Heart left ventricle (tissue), 16 donors: ENCODE data around the gene CORO1C. TPM values are rescaled to one million over a fixed set of nuclear protein-coding genes. Genes with fewer than 3 reads are reported as not detected.
A peak's percentile ranks its signal among the peaks of the same experiment; 100 is the strongest.

ENCODE experiments used
- ATAC-seq, 4 donors: fragments of 200-7000 bp; cut with Tn5 transposase; one replicate each; pipeline ENCODE4 v1.9.1; 2020 to 2022; ENCODE audit warnings: moderate library complexity in 4 of 4, mild to moderate bottlenecking in 3 of 4, moderate number of reproducible peaks in 1 of 4
- DNase-seq, 5 donors: peaks; one replicate each; pipeline ENCODE4 v3.0.0-alpha.2; 2020
- H3K27ac ChIP-seq, 12 donors: fragments of 200-600 bp; sonication (generic) in 4 of 12; one replicate each; pipeline versions ENCODE4 v1.5.0 to v1.8.0; 2016 to 2022; ENCODE audit warnings: mild to moderate bottlenecking in 2 of 12
- H3K27me3 ChIP-seq, 9 donors: fragments of 200-600 bp; sonication (generic) in 2 of 9; one replicate each; pipeline versions ENCODE4 v1.5.1 to v1.8.0; 2016 to 2022; ENCODE audit warnings: mild to moderate bottlenecking in 3 of 9
- H3K36me3 ChIP-seq, 9 donors: fragments of 200-600 bp; sonication (generic) in 2 of 9; one replicate each; pipeline versions ENCODE4 v1.5.0 to v1.8.0; 2018 to 2022; ENCODE audit warnings: mild to moderate bottlenecking in 2 of 9
- H3K4me1 ChIP-seq, 12 donors: fragments of 200-600 bp; sonication (generic) in 4 of 12; one replicate each; pipeline versions ENCODE4 v1.5.0 to v1.8.0; 2016 to 2022; ENCODE audit warnings: mild to moderate bottlenecking in 3 of 12
- H3K4me3 ChIP-seq, 12 donors: fragments of 200-600 bp; sonication (generic) in 4 of 12; one replicate each; pipeline versions ENCODE4 v1.5.0 to v1.8.0; 2017 to 2022; ENCODE audit warnings: mild to moderate bottlenecking in 9 of 12, moderate library complexity in 4 of 12
- H3K9me3 ChIP-seq, 12 donors: fragments of 200-600 bp; sonication (generic) in 4 of 12; one replicate each; pipeline versions ENCODE4 v1.5.0 to v1.8.0; 2016 to 2022; ENCODE audit warnings: mild to moderate bottlenecking in 1 of 12
- POLR2A ChIP-seq, 2 donors: fragments of 450-650 bp; IDR thresholded peaks; one replicate each; pipeline ENCODE4 v1.6.1; 2017; ENCODE audit warnings: antibody characterized with exemption in 2 of 2, mild to moderate bottlenecking in 2 of 2, moderate library complexity in 2 of 2
- WGBS, 4 donors: extraction: QIAGEN DNeasy Blood & Tissue Kit in 2 of 4; methylation state at CpG; one replicate each; pipeline versions ENCODE4 v1.1.5 to v1.1.7; 2013 to 2018; 5-methylcytosine and 5-hydroxymethylcytosine counted together
- intact Hi-C, 10 donors: fragments of 100-400 bp; cut with DNase I; formaldehyde crosslinking; loops; one replicate each; pipeline versions ENCODE4 v1.11.1 to v1.14.2; 2022
- long read RNA-seq, 3 donors: library from polyadenylated mRNA; unstranded; transcript quantifications; one replicate each; pipeline ENCODE4 v2.0.0, GENCODE V29; 2020 to 2021
- polyA plus RNA-seq, 2 donors: library from polyadenylated mRNA; stranded (reverse); fragments of 200-250 nt; gene quantifications; one replicate each; pipeline ENCODE4 v1.2.3, GENCODE V29; 2013
- total RNA-seq, 9 donors: library from RNA; depleted of rRNA in 2 of 9; stranded (reverse); fragments of >200 nt in 2 of 9; fragmentation: NEBNext Ultra II Directional in 3 of 9; extraction: Animal tissue kit (Norgen Biotek cat#: 25700) in 3 of 9; gene quantifications; one replicate each; pipeline versions ENCODE4 v1.1.0 to v1.2.4, GENCODE V29; 2016 to 2023
- TF ChIP-seq, protein P1 (sequence below), 12 donors: fragments of 200-600 bp; sonication (generic) in 4 of 12; IDR thresholded peaks; one replicate each; pipeline versions ENCODE4 v1.5.0 to v1.8.0; 2018 to 2022; ENCODE audit warnings: antibody characterized with exemption in 12 of 12, mild to moderate bottlenecking in 5 of 12
- donor health status: ischemic (EF 13 %, LVEDD 7.1; RV severe dilation, severe dysfunction).
- donor health status: healthy with polysubstance abuse.
- donor health status: DM: no; HTN: yes; CAD: no.
- donor health status: DM: no; HTN: no; CAD: no.
- donor health status: ischemic (EF 25% LVEDD 6.9; RV normal size, moderate dysfunction).
- donor health status: ischemic (EF 25% LVEDD 5.7; RV mildly dilated, moderate dysfunction).
- donor health status: healthy.
- donor health status: DM: yes; HTN: yes; CAD: no.
- donor health status: ischemic (EF 35%, LVEDD 5.7; RV mildly dilated, moderate dysfunction).
- donor health status: nonischemic (EF 11% LVEDD 7.7; RV severe dilation, severe dysfunction).
- donor health status: DM: yes; HTN: yes; CAD: no.
- donor health status: PGD.
- donor health status: ischemic (EF 29% LVEDD 5.4; RV normal size, mild dysfunction).
- donor health status: nonischemic (EF 23%, LVEDD 6.1; RV moderate dilation, normal function).

CORO1C gene
- 100 to 1,000 TPM in 1 of 9 donors, 10 to 100 TPM in 8; 48.3 to 119 (median 68.5) TPM for total RNA-seq
- 10 to 100 TPM; 18.3 to 55.2 TPM for polyA plus RNA-seq
- long read RNA-seq, donor 1, transcript CORO1C-201 (11 exons, 3,892 nt): major isoform, 6 of 17 reads
- long read RNA-seq, donor 1, partial matches to known transcripts: 5 of 17 reads
- long read RNA-seq, donor 1, other reads (novel, unspliced or antisense): 6 of 17 reads
- long read RNA-seq, donor 2, transcript CORO1C-201 (11 exons, 3,892 nt): major isoform, 23 of 31 reads
- long read RNA-seq, donor 2, partial matches to known transcripts: 4 of 31 reads
- long read RNA-seq, donor 2, other reads (novel, unspliced or antisense): 4 of 31 reads
- long read RNA-seq, donor 3, transcript CORO1C-201 (11 exons, 3,892 nt): major isoform, 9 of 20 reads
- long read RNA-seq, donor 3, partial matches to known transcripts: 3 of 20 reads
- long read RNA-seq, donor 3, other reads (novel, unspliced or antisense): 8 of 20 reads

DNA sequence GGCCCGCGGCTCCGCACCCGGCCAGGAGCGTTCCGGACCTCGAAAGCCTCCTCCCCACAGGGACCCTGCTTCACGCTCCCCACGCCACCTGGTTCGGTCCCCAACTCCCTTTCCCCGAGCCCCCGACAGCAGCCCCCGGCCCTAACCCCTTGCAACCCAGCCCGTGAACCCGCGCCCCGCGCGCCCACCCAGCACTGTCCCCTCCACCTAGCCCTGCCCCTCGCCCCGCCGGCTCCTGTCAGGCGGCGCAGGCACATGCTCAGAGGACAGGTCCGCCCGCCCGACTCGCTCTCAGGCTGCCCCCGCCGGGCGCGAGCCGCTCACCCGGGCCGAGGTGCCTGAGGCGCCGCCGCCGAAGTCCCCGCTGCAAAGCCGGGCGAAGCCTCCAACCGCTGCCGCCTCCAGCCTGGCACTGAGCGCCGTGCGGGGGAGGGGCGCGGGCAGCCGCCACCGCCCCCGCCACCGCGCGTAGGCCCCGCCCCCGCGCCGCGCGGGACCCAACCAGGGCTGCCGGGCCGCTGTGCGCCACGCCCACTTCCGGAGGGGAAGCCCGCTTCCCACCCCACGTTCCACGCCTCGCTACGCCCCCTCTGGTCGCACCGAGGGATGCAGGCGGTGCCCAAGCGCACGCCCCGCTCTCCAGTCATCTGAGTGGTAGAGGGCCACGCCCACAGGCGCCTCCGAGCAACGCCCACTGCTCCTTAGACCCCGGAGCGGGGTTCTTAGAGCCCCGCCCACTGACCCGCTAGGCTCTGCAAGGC, at the start of gene CORO1C:
Gene CORO1C (minus strand): TSS at position 414 of the 761 bp plus-strand sequence. CDS start 30,200 bp downstream, outside the sequence.
- peak; percentile 76 to 88 (median 86) for ATAC-seq
- Histone ChIP-seq H3K27ac (peak within 1 kb of the TSS; percentile 91 to 99 (median 96)), H3K9me3 (no peaks in the 10 kb centered on the region), H3K27me3 (no peaks in the 10 kb centered on the region), H3K4me3 (peak within 1 kb of the TSS; percentile 73 to 91 (median 86)), H3K4me1 (peaks cover 0 to 58% (median 28%) of the 10 kb centered on the region in 12 donors), H3K36me3 (peaks cover 0 to 2% (median 0%) of the 10 kb centered on the region in 9 donors)
- WGBS, 4 donors: 1% methylated on average over 20 to 85 of the region's 85 CpGs
- DNase-seq: peak; percentile 98 to 99 (median 98)
- TF ChIP-seq, protein P1, sequence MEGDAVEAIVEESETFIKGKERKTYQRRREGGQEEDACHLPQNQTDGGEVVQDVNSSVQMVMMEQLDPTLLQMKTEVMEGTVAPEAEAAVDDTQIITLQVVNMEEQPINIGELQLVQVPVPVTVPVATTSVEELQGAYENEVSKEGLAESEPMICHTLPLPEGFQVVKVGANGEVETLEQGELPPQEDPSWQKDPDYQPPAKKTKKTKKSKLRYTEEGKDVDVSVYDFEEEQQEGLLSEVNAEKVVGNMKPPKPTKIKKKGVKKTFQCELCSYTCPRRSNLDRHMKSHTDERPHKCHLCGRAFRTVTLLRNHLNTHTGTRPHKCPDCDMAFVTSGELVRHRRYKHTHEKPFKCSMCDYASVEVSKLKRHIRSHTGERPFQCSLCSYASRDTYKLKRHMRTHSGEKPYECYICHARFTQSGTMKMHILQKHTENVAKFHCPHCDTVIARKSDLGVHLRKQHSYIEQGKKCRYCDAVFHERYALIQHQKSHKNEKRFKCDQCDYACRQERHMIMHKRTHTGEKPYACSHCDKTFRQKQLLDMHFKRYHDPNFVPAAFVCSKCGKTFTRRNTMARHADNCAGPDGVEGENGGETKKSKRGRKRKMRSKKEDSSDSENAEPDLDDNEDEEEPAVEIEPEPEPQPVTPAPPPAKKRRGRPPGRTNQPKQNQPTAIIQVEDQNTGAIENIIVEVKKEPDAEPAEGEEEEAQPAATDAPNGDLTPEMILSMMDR (IDR thresholded peaks at IDR 0.05): peak; percentile 78 to 97 (median 90)
- TF ChIP-seq POLR2A (IDR thresholded peaks at IDR 0.05): peak; percentile 82 to 91
- intact Hi-C loops: loop anchor here (1.0 to 10.0 kb wide), 17 partner anchors 36 to 169 kb away; partner anchors contain the start of genes ISCU (in 2 of the 10), SART3 (in 2 of the 10) and SSH1 (in 2 of the 10)

DNA sequence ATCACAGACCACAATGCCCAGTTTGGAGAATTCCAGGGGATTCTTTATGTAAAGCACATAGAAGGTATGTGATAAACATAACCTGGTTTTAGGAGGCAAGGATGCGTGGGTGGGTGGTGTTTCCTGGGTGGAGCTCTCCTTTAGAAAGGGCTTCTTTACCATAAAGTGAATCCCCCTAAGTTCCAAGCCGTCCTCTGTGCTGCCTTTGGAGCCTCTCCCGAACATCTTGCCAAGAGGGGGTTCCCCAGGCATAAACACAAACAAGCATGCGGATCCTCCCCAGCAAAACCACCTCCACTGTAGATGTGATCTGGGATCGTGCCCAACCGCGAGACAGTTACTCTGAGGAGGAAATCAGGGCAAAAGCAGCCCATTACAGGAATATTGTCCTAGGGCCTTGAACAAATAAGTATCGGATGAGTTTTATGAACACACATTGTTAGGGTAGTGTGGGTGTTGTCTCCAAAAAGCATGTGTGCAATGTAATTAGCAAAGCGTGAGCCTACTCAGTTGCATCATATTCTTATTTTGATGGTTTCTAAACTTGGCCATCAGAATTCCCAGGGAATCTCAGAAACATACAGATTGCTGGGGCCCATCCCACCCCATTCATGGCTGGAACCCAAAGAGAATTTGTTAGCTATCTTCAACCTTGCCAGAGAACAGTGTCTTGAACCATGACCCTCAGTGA, 48.8 kb upstream of the CORO1C start:
- intact Hi-C loops: no loop called here
- Histone ChIP-seq H3K27me3 (no peaks in the 10 kb centered on the region), H3K4me1 (peaks cover 5 to 48% (median 30%) of the 10 kb centered on the region in 12 donors), H3K4me3 (no peak overlapping the region), H3K27ac (peak overlapping the region in 3 of 12 donors; percentile 18 to 34 (median 20)), H3K36me3 (peaks cover 0 to 25% (median 10%) of the 10 kb centered on the region in 9 donors), H3K9me3 (no peaks in the 10 kb centered on the region)
- TF ChIP-seq POLR2A (IDR thresholded peaks at IDR 0.05): no peak
- TF ChIP-seq, protein P1 (IDR thresholded peaks at IDR 0.05): no peak
- DNase-seq (no peak), ATAC-seq (no peak)
- WGBS, 4 donors: 43 to 58% (median 50%) methylated on average over 9 of the region's 9 CpGs

DNA sequence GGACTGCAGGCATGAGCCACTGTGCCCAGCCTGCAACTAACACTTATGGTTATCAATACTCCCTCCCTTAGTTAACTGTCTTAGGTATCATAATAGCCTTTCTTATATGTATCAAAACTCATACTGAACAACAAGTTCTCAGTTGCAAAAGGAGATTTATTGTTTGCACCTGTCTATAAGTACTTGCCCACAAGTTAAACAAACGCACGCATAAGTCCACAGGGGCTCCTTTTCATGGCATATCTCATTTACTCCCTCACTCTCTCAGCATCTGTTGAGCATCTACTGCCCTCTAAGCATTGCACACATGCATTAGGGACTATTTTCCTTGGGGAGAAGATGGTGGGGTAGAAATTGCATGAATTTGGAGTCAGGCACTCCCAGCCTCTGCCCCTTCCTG, 46.7 kb upstream of the CORO1C start:
- TF ChIP-seq, protein P1 (IDR thresholded peaks at IDR 0.05): no peak
- TF ChIP-seq POLR2A (IDR thresholded peaks at IDR 0.05): no peak
- no peak overlapping the region for H3K27ac ChIP-seq
- intact Hi-C loops: no loop called here
- WGBS, 4 donors: 70 to 96% (median 94%) methylated on average over 2 of the region's 2 CpGs
- peaks cover 0 to 7% (median 0%) of the 10 kb centered on the region in 9 donors for H3K36me3 ChIP-seq
- peaks cover 7 to 48% (median 28%) of the 10 kb centered on the region in 12 donors for H3K4me1 ChIP-seq
- no peaks in the 10 kb centered on the region for H3K9me3 ChIP-seq
- H3K27me3 ChIP-seq: no peaks in the 10 kb centered on the region
- H3K4me3 ChIP-seq: no peak overlapping the region
- DNase-seq: no peak
- no peak for ATAC-seq
